Measurements from ENCODE around the gene MAPKAP1.

DNA sequence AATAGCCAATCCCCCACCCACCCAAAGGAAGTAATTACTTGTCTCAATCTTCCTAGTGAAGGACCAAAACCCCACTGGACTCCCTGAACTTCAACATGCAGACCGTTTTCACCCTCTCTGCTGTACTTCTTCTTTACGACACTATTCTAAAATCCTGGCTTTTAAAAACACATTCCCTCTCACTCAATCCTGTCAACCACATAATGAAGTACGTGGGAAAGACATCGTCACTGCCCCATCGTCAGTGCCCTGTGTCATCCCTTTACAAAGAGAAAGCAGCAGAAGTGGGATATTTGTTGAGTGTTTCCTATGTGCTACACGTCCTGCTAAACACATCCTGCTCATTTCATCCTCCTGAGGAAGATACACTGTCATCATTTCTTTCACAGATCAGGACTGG lies 54.2 kb downstream of the MAPKAP1 start:
- TF ChIP-seq TAF1 (IDR thresholded peaks at IDR 0.05; ENCODE audit: borderline replicate concordance, low read depth, low read length), result no peak
- no peak for TF ChIP-seq POLR2A (IDR thresholded peaks at IDR 0.05; ENCODE audit: low read depth, low read length)
